H1 (cell line): ENCODE data around the gene MAP3K14.

Experiments used
- JUN ChIP-seq: IDR thresholded peaks from 2 replicates; pipeline ENCODE4 v1.6.1; 2011; ENCODE audit warnings: low read depth, mild to moderate bottlenecking, improper control_type of control experiment, low read length
- POLR2AphosphoS5 ChIP-seq: IDR thresholded peaks from 2 replicates; pipeline ENCODE4 v1.6.1; 2011; ENCODE audit warnings: low read depth, low read length
- SUZ12 ChIP-seq: fragments of 200-600 bp; sonication (generic); IDR thresholded peaks from 2 replicates; pipeline ENCODE4 v1.6.1; 2012; ENCODE audit warnings: mild to moderate bottlenecking, inconsistent platforms, low read length, moderate library complexity, mixed read lengths

DNA sequence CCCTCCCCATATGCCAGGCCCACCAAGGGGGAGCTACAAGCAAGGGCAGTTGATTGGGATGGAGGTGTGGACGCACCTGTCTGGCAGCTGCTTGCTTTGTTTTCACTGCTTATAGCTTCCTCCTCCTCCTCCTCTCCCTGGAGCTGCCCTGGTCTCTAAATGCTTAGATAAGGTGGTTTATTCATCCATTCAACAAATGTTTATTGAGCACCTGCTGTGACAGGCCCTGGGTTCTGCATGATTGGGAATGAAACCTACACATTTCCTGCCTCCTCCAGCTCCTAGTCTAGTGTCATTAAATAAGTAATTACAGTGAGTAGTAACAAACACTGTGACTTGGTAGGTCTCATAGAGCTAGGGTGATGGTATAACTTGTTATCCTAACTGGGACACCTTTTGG lies 17.4 kb upstream of the MAP3K14 start:
- TF ChIP-seq JUN (no peak), SUZ12 (no peak), POLR2AphosphoS5 (no peak)
